Esophagus muscularis mucosa (tissue), 4 donors: ENCODE results near the gene PLEK2. TPM values are rescaled to one million over a fixed set of nuclear protein-coding genes. Genes with fewer than 3 reads are reported as not detected.

Experiments used
- DNase-seq: peaks from one replicate; pipeline ENCODE4 v3.0.0-alpha.2; 2017; ENCODE audit errors: extremely low spot score
- H3K27ac ChIP-seq, 4 donors: fragments of 200-600 bp; sonication (generic); replicated peaks in 1 of 4; 1 replicate in 3 of 4; 2 replicates in 1 of 4; pipeline ENCODE4 v1.5.1; 2016 to 2019; ENCODE audit warnings: mild to moderate bottlenecking in 1 of 4
- H3K27me3 ChIP-seq, 4 donors: fragments of 200-600 bp; sonication (generic); one replicate each; pipeline versions ENCODE4 v1.5.1 to v1.6.0; 2016 to 2019
- H3K36me3 ChIP-seq, 4 donors: fragments of 200-600 bp; sonication (generic); one replicate each; pipeline ENCODE4 v1.5.1; 2016 to 2019
- H3K4me1 ChIP-seq, 4 donors: fragments of 200-600 bp; sonication (generic); one replicate each; pipeline ENCODE4 v1.5.1; 2016 to 2019
- H3K4me3 ChIP-seq, 4 donors: fragments of 200-600 bp; sonication (generic); 1 replicate in 2 of 4; 2 replicates in 2 of 4; pipeline ENCODE4 v1.5.1; 2016 to 2019; ENCODE audit warnings: mild to moderate bottlenecking in 4 of 4, moderate library complexity in 1 of 4
- H3K9me3 ChIP-seq, 4 donors: fragments of 200-600 bp; sonication (generic); 1 replicate in 3 of 4; 2 replicates in 1 of 4; pipeline ENCODE4 v1.5.1; 2016 to 2019
- CTCF ChIP-seq, 3 experiments: fragments of 200-600 bp in 2 of 3; fragments of 450-650 bp in 1 of 3; sonication (generic) in 2 of 3; IDR thresholded peaks; one replicate each; pipeline ENCODE4 v1.5.1; 2017 to 2019; ENCODE audit warnings: antibody characterized with exemption in 3 of 3, mild to moderate bottlenecking in 2 of 3, moderate library complexity in 1 of 3
- EP300 ChIP-seq: sonication (generic); formaldehyde crosslinking; IDR thresholded peaks from one replicate; pipeline ENCODE4 v1.6.1; 2017; ENCODE audit warnings: antibody characterized with exemption
- POLR2A ChIP-seq: fragments of 450-650 bp; IDR thresholded peaks from one replicate; pipeline ENCODE4 v1.6.1; 2017; ENCODE audit warnings: antibody characterized with exemption, moderate library complexity, mild to moderate bottlenecking, low read depth
- POLR2AphosphoS5 ChIP-seq, 2 donors: sonication (generic); formaldehyde crosslinking; IDR thresholded peaks; one replicate each; pipeline ENCODE4 v1.6.1; 2017; ENCODE audit warnings: antibody characterized with exemption in 2 of 2
- whole genome bisulfite sequencing: methylation state at CpG from one replicate; pipeline ENCODE4 v1.1.5; 2018; 5-methylcytosine and 5-hydroxymethylcytosine counted together
- intact Hi-C: fragments of 100-400 bp; cut with DNase I; formaldehyde crosslinking; loops from one replicate; pipeline ENCODE4 v1.15.1; 2023
- total RNA-seq, 4 donors: library from RNA; depleted of rRNA; stranded (reverse); fragments of >200 nt; gene quantifications; one replicate each; pipeline versions ENCODE4 v1.1.0 to v1.2.1, GENCODE V29; 2016

PLEK2 gene
- total RNA-seq, 4 donors from 2014 or later: 0.40 to 0.66 (median 0.65) TPM; not detected in 1

GRCh38 chr14:67438969-67439368, 27.0 kb upstream of the PLEK2 start:
- H3K4me3 ChIP-seq: no peak overlapping the region
- whole genome bisulfite sequencing: 73% methylated on average over 1 of the region's 1 CpG
- H3K9me3 ChIP-seq: no peaks in the 10 kb centered on the region
- peaks cover 0 to 9% (median 0%) of the 10 kb centered on the region in 4 donors for H3K27me3 ChIP-seq
- intact Hi-C loops: no loop called here
- TF ChIP-seq CTCF (IDR thresholded peaks at IDR 0.05) (no peak), POLR2AphosphoS5 (IDR thresholded peaks at IDR 0.05) (no peak), EP300 (no peak), POLR2A (no peak)
- H3K27ac ChIP-seq: no peak overlapping the region
- DNase-seq: no peak
- no peaks in the 10 kb centered on the region for H3K36me3 ChIP-seq
- no peaks in the 10 kb centered on the region for H3K4me1 ChIP-seq

GRCh38 chr14:67436006-67436866, 24.3 kb upstream of the PLEK2 start:
- no peaks in the 10 kb centered on the region for H3K9me3 ChIP-seq
- 89% methylated on average over 10 of the region's 10 CpGs for WGBS
- no peak overlapping the region for H3K4me3 ChIP-seq
- H3K36me3 ChIP-seq: no peaks in the 10 kb centered on the region
- H3K27ac ChIP-seq: no peak overlapping the region
- H3K27me3 ChIP-seq: no peaks in the 10 kb centered on the region
- H3K4me1 ChIP-seq: peaks cover 0 to 10% (median 5%) of the 10 kb centered on the region in 4 donors
- TF ChIP-seq POLR2A: no peak
- TF ChIP-seq CTCF (IDR thresholded peaks at IDR 0.05): no peak
- TF ChIP-seq EP300: no peak
- no peak for TF ChIP-seq POLR2AphosphoS5 (IDR thresholded peaks at IDR 0.05)
- intact Hi-C loops: no loop called here
- no peak for DNase-seq

GRCh38 chr14:67435603-67436002, 23.6 kb upstream of the PLEK2 start:
- 86% methylated on average over 5 of the region's 5 CpGs for WGBS
- no peak overlapping the region for H3K27ac ChIP-seq
- DNase-seq: no peak
- peaks cover 0 to 10% (median 5%) of the 10 kb centered on the region in 4 donors for H3K4me1 ChIP-seq
- TF ChIP-seq POLR2A (no peak), CTCF (IDR thresholded peaks at IDR 0.05) (no peak), POLR2AphosphoS5 (IDR thresholded peaks at IDR 0.05) (no peak), EP300 (no peak)
- intact Hi-C loops: no loop called here
- no peaks in the 10 kb centered on the region for H3K27me3 ChIP-seq
- H3K9me3 ChIP-seq: no peaks in the 10 kb centered on the region
- no peaks in the 10 kb centered on the region for H3K36me3 ChIP-seq
- no peak overlapping the region for H3K4me3 ChIP-seq

GRCh38 chr14:67432050-67432564, 20.1 kb upstream of the PLEK2 start:
- intact Hi-C loops: no loop called here
- no peak overlapping the region for H3K4me3 ChIP-seq
- H3K27ac ChIP-seq: no peak overlapping the region
- no peak for DNase-seq
- 51% methylated on average over 7 of the region's 7 CpGs for WGBS
- TF ChIP-seq CTCF (IDR thresholded peaks at IDR 0.05) (no peak), POLR2A (no peak), EP300 (no peak), POLR2AphosphoS5 (IDR thresholded peaks at IDR 0.05) (no peak)
- H3K9me3 ChIP-seq: no peaks in the 10 kb centered on the region
- peaks cover 0 to 15% (median 9%) of the 10 kb centered on the region in 4 donors for H3K4me1 ChIP-seq
- no peaks in the 10 kb centered on the region for H3K36me3 ChIP-seq
- H3K27me3 ChIP-seq: no peaks in the 10 kb centered on the region
